Muscle layer of colon (tissue), 2 donors: Measurements from ENCODE around the gene PACSIN2.
"Not testable (repeated sequence)": the region's sequence is repeated elsewhere in the genome, so short reads cannot be mapped to it uniquely, and the experiment has no call there.

Source experiments
- H3K27ac ChIP-seq: one replicate; pipeline ENCODE4 v1.7.0; 2013; ENCODE audit warnings: low read depth, mild to moderate bottlenecking, low read length, moderate library complexity
- H3K27me3 ChIP-seq, 2 donors: one replicate each; pipeline ENCODE4 v1.7.0; 2013; ENCODE audit warnings: low read length in 2 of 2, mild to moderate bottlenecking in 2 of 2; ENCODE audit not compliant: insufficient read depth in 2 of 2, control insufficient read depth in 1 of 2
- H3K36me3 ChIP-seq: one replicate; pipeline ENCODE4 v1.7.0; 2013; ENCODE audit warnings: mild to moderate bottlenecking, low read length; ENCODE audit not compliant: insufficient read depth
- H3K4me1 ChIP-seq: one replicate; pipeline ENCODE4 v1.7.0; 2013; ENCODE audit warnings: mild to moderate bottlenecking, low read length; ENCODE audit not compliant: insufficient read depth
- H3K4me3 ChIP-seq, 2 donors: one replicate each; pipeline ENCODE4 v1.7.0; 2013; ENCODE audit warnings: low read length in 2 of 2, low read depth in 1 of 2, mild to moderate bottlenecking in 1 of 2, moderate library complexity in 1 of 2
- H3K9ac ChIP-seq: one replicate; pipeline ENCODE4 v1.7.0; 2013; ENCODE audit warnings: low read length
- H3K9me3 ChIP-seq: one replicate; pipeline ENCODE4 v1.7.0; 2013; ENCODE audit warnings: mild to moderate bottlenecking, low read length
- donor health status: abdominal sarcoma.
- donor health status: Adenocarcinoma of cecum.

Gene PACSIN2

GRCh38 chr22:42971473-42971860, 43.5 kb downstream of the PACSIN2 start:
- not testable (repeated sequence) for H3K4me3 ChIP-seq, H3K36me3 ChIP-seq, H3K27me3 ChIP-seq, H3K9me3 ChIP-seq, H3K27ac ChIP-seq, H3K9ac ChIP-seq
- peaks cover 51% of the 10 kb centered on the region for H3K4me1 ChIP-seq

DNA sequence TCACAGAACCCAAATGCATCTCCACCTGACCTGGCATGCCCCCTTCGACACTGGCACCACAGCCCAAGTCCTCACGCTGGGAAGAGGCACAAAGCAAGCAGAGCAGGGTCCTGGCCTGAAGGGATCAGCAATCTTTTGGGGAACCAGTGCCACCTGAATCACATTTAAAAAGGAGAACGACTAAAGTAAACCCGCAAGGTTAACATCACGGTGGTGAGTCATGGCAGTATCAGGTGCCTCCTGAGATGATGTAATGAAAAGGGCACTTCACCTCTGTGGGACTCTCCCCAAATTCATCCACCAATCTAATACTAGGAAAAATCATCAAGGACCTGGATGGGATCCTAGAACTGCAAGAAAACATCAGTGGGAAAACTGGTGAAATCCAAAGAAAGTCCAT, 44.9 kb downstream of the PACSIN2 start:
- no peaks in the 10 kb centered on the region for H3K9me3 ChIP-seq
- peak overlapping the region; percentile 22 for H3K27ac ChIP-seq
- no peaks in the 10 kb centered on the region for H3K36me3 ChIP-seq
- no peak overlapping the region for H3K9ac ChIP-seq
- peaks cover 46% of the 10 kb centered on the region for H3K4me1 ChIP-seq
- H3K4me3 ChIP-seq = no peak overlapping the region
- H3K27me3 ChIP-seq = no peaks in the 10 kb centered on the region

GRCh38 chr22:42969348-42969975, 45.5 kb downstream of the PACSIN2 start:
- H3K27ac ChIP-seq = peak overlapping the region; percentile 8
- H3K9me3 ChIP-seq = no peaks in the 10 kb centered on the region

DNA sequence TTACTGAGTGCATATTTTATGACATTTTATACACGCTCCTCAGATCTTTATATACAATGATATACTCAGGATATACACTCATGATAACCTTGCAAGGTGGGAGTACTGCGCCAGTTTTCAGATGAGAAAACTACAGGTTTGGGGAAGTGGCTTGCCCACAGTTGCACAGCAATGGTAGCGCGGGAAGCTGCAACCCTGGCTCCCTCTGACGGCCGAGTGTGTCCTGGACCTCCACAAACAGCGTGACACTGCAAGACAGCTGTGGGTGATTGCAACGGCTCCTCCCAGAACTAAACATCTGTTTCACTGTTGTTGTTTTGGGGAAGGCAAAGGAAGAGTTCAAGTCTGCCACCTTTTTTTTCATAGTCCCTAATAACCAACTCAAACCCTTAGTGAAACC, 47.0 kb downstream of the PACSIN2 start:
- Histone ChIP-seq H3K9ac (no peak overlapping the region), H3K27me3 (no peaks in the 10 kb centered on the region), H3K4me3 (no peak overlapping the region), H3K9me3 (no peaks in the 10 kb centered on the region), H3K36me3 (no peaks in the 10 kb centered on the region), H3K4me1 (peaks cover 30% of the 10 kb centered on the region), H3K27ac (no peak overlapping the region)

More at GRCh38 chr22:42969348-42969975, 45.5 kb downstream of the PACSIN2 start:
- Histone ChIP-seq H3K27me3 (no peaks in the 10 kb centered on the region), H3K4me1 (peaks cover 41% of the 10 kb centered on the region), H3K9ac (no peak overlapping the region), H3K36me3 (no peaks in the 10 kb centered on the region), H3K4me3 (no peak overlapping the region)

DNA sequence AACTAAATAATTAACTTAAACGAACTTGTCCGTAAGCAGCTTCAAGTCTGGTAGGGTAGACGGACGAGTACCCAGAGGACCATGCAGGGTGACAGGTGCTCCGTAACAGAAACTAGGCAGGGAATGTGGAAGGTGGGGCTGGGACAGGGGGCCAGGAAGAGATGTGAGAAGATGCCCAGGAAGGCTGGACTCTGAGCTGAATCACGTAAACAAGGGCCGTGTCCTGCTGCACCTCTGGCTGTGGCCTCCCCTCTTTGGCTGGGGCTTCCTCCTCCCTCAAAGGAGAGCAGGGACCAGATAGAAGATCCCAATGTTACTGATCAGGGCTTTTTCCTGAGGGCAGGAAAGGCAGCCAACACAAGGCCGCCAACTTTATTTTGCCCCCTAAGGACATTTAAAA, 47.9 kb downstream of the PACSIN2 start:
- no peaks in the 10 kb centered on the region for H3K9me3 ChIP-seq
- H3K9ac ChIP-seq = no peak overlapping the region
- H3K4me3 ChIP-seq = no peak overlapping the region
- no peaks in the 10 kb centered on the region for H3K36me3 ChIP-seq
- peak overlapping the region; percentile 16 for H3K27ac ChIP-seq
- H3K4me1 ChIP-seq = peaks cover 34% of the 10 kb centered on the region
- H3K27me3 ChIP-seq = no peaks in the 10 kb centered on the region

DNA sequence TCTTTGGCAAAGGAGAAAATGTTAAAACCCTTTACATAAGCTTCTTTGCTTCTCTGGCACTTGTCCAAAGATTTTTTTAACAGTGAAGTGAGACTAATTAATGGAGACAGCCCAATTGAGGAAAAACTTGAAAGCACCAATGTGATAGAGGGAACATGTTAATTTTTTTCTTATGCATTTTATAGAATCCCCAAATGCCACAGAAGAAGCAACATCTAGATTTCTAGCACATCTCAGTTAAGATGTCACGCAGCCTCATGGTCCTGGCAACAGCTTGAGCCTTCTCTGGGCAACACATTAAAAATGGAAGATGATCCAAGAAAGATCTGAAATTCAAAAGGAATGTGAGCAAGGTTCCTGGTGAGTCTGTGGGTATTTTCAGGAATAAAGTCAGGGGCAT, 48.5 kb downstream of the PACSIN2 start:
- Histone ChIP-seq H3K9me3 (no peaks in the 10 kb centered on the region), H3K27ac (peak overlapping the region; percentile 16), H3K36me3 (no peaks in the 10 kb centered on the region), H3K27me3 (no peaks in the 10 kb centered on the region), H3K9ac (no peak overlapping the region), H3K4me3 (no peak overlapping the region), H3K4me1 (peaks cover 39% of the 10 kb centered on the region)

DNA sequence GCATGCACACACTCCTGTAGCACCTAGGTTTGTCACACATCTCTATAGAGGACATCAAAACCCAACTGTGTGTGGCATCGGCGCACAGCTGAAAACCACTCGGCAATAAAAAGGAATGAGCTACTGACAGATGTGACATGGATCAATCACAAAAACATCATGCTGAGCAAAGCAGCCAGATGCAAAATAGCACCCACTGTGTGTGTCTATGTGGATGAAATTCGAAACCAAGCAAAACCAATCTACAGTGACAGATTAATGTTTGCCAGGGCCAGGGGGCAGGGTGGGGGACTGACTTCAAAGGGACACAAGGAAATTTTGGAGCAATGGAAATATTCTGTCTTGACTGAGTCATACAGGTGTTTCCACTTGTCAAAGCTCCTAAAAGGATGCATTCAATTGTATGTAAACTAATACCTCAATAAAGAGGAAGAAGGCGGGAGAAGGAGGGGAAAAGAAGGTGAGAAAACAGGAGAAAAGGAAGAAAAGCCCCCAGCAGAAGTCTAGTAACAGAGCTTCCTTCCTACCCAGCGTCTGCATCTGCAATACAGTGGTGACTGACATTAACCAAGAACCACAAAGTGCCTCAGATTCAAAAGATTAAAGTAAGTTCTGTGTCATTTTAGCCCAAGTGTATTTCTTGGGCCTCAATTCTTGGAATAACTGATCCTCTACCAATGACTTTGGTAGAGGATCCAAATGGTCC, 49.8 kb downstream of the PACSIN2 start:
- H3K9me3 ChIP-seq = no peaks in the 10 kb centered on the region
- no peak overlapping the region for H3K4me3 ChIP-seq
- H3K36me3 ChIP-seq = no peaks in the 10 kb centered on the region
- no peak overlapping the region for H3K9ac ChIP-seq
- H3K27ac ChIP-seq = peak overlapping the region; percentile 22
- H3K4me1 ChIP-seq = peaks cover 51% of the 10 kb centered on the region
- H3K27me3 ChIP-seq = no peaks in the 10 kb centered on the region

- Histone ChIP-seq H3K27ac (no peak overlapping the region), H3K36me3 (no peaks in the 10 kb centered on the region), H3K27me3 (no peaks in the 10 kb centered on the region), H3K4me1 (peaks cover 62% of the 10 kb centered on the region), H3K4me3 (no peak overlapping the region), H3K9ac (no peak overlapping the region), H3K9me3 (no peaks in the 10 kb centered on the region)
These were observed 51.7 kb downstream of the PACSIN2 start for GRCh38 chr22:42963231-42963595.

- H3K9ac ChIP-seq = no peak overlapping the region
- no peaks in the 10 kb centered on the region for H3K9me3 ChIP-seq
- no peak overlapping the region for H3K27ac ChIP-seq
- no peaks in the 10 kb centered on the region for H3K36me3 ChIP-seq
- no peak overlapping the region for H3K4me3 ChIP-seq
- H3K27me3 ChIP-seq = no peaks in the 10 kb centered on the region
- peaks cover 68% of the 10 kb centered on the region for H3K4me1 ChIP-seq
These were observed 52.4 kb downstream of the PACSIN2 start for GRCh38 chr22:42962295-42963230.

GRCh38 chr22:42961810-42962209, 53.1 kb downstream of the PACSIN2 start:
- no peak overlapping the region for H3K27ac ChIP-seq

DNA sequence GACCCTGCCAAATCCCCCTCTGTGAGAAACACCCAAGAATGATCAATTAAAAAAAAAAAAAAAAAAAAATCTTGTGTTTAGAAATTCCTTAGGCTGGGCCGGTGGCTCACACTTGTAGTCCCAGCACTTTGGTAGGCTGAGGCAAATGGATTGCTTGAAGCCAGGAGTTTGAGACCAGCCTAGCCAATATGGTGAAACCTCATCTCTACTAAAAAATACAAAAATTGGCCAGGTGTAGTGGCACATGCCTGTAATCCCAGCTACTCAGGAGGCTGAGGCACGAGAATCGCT, 53.6 kb downstream of the PACSIN2 start:
- not testable (repeated sequence) for H3K9ac ChIP-seq, H3K36me3 ChIP-seq, H3K27ac ChIP-seq, H3K27me3 ChIP-seq, H3K9me3 ChIP-seq, H3K4me3 ChIP-seq
- H3K4me1 ChIP-seq = peaks cover 58% of the 10 kb centered on the region

More at GRCh38 chr22:42961810-42962209, 53.1 kb downstream of the PACSIN2 start:
- Histone ChIP-seq H3K9ac (no peak overlapping the region), H3K36me3 (no peaks in the 10 kb centered on the region), H3K27me3 (no peaks in the 10 kb centered on the region), H3K9me3 (no peaks in the 10 kb centered on the region), H3K4me3 (no peak overlapping the region), H3K4me1 (peaks cover 63% of the 10 kb centered on the region)
